HG03439 (cell line): ENCODE measurements around the gene ZNF346.
"Not testable (repeated sequence)": the region's sequence is repeated elsewhere in the genome, so short reads cannot be mapped to it uniquely, and the experiment has no call there.

ENCODE experiments used
- ATAC-seq: cut with Tn5 transposase; IDR thresholded peaks from one replicate; pipeline ENCODE4 v1.9.1; 2021; ENCODE audit warnings: mild to moderate bottlenecking, moderate library complexity; ENCODE audit not compliant: unreplicated experiment

Gene ZNF346

GRCh38 chr5:177006265-177006972, 16.1 kb upstream of the ZNF346 start, which contains the start of gene UIMC1:
TSS of gene UIMC1 (minus strand) at chr5:177006779. CDS start at chr5:176982615, 24,164 bp downstream.
- peak; percentile 77 for ATAC-seq

DNA sequence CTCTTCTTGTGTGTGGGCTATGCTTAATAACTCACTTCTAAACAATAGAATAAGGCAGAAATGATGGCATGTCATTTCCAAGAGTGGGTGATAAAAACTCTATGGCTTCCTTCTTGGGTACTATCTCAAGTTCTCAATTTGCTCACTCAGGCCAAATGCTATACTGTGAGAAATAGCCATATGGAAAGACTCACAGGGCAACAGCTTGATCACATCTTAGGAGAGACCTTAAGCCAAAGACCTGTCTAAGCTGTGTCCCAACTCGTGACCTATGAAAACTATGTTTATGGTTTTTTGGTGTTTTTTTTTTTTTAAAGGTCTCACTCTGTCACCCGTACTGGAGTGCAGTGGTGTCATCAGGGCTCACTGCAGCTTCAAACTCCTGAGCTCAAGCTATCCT, 13.8 kb upstream of the ZNF346 start:
- ATAC-seq: no peak

- ATAC-seq: no peak
Observed at GRCh38 chr5:177010153-177010552, 12.3 kb upstream of the ZNF346 start.

DNA sequence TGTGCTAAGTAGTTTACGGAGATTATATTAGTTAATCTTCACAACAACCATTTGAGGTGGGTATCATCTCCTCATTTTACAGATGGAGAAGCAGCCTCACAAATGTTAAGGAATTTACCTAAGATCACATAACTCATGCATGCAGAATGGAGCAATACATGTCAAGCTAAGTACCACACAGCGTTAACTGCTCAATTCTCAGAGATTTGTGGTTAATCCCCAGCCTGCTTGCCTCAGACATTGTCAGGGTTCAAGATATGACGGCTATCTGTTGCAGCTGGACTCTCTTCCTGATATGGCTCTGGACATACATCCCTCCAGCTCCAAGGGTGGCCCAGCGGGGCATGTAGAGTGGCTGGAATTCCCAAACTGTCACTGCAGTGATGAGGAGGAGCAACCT, 7.3 kb upstream of the ZNF346 start:
- no peak for ATAC-seq

- ATAC-seq: no peak
Observed at GRCh38 chr5:177018341-177018740, 4.2 kb upstream of the ZNF346 start.

GRCh38 chr5:177020033-177020432, 2.5 kb upstream of the ZNF346 start:
- ATAC-seq: no peak

GRCh38 chr5:177023303-177023664, 788 bp downstream of the ZNF346 start:
- ATAC-seq: no peak

DNA sequence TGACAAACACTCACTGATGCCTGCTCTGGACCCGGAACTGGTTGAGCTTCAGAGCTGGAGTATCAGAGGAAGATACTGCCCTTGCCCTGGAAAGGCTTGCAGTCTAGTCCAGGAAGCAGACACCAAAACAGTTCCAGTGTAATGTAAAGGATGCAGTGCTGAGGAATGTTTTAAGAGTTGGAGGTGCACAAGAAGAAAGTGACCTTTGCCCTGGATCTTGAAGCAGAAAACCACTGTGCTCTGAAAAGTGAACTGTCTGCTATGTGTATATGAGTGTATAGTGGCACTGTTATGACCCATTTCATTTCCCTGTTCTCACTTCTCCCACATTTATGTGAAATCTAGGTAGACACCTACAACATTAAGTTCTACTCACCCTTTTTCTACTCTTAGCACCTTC, 2.1 kb downstream of the ZNF346 start:
- no peak for ATAC-seq

- no peak for ATAC-seq
Observed at GRCh38 chr5:177025101-177025601, 2.7 kb downstream of the ZNF346 start.

GRCh38 chr5:177027665-177028064, 5.2 kb downstream of the ZNF346 start:
- no peak for ATAC-seq

DNA sequence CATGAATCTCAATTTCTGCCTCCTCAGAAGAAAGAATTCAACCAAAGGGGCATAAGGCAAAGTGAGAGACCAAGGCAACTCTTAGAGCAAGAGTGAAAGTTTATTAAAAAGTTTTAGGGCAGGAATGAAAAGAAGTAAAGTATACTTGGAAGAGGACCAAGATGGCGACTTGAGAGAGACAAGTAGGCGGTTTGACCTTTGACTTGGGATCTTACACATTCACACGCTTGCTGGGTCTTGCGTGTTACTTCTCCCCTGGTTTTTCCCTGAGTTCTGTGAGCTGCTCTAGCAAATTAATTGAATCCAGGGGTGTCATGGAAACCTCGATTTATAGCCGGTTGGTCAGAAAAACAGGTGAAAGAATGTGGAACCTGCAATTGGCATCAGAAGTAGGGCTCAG, 7.0 kb downstream of the ZNF346 start:
- no peak for ATAC-seq

- ATAC-seq: no peak
Observed at GRCh38 chr5:177035976-177036375, 13.5 kb downstream of the ZNF346 start.

DNA sequence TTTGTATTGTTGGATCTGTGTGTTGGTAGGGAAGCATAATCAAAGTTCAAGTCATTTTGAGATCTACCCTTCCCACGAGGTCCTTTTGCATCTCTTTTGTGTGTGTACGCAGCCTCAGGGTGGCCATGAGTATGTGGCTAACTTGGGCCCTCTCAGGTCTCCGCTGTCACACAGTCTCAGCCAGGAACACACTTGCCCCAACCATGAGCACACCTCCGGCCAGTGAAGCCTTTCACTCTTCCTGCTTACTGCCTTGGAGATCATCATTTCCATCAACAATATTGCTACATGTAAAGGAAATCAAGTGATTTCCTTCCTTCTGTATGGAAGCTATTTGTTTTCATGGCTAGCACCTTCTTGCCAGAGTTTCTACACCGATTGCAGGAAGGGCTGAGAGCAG, 13.9 kb downstream of the ZNF346 start:
- ATAC-seq: no peak

DNA sequence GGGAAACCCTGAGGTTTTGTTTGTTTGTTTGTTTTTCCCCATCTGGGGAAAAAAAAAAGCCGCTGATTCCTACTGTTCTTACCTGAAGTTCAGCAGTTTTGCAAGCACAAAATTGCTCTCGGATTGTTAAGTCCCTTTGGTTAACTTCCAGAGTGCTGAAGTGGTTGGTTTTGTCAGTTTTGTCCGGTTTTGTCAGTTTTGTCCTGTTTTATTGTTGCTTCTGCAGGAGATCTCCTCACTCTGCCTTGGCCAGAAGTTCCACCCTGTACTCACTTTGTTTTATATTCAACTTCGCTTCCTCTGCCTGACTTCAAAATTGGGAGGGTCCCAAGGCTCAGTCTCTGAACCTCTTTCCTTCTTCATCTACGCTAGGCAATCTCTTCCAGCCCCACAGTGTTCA, 14.4 kb downstream of the ZNF346 start:
- no peak for ATAC-seq

GRCh38 chr5:177040814-177041420, 18.4 kb downstream of the ZNF346 start:
- no peak for ATAC-seq

DNA sequence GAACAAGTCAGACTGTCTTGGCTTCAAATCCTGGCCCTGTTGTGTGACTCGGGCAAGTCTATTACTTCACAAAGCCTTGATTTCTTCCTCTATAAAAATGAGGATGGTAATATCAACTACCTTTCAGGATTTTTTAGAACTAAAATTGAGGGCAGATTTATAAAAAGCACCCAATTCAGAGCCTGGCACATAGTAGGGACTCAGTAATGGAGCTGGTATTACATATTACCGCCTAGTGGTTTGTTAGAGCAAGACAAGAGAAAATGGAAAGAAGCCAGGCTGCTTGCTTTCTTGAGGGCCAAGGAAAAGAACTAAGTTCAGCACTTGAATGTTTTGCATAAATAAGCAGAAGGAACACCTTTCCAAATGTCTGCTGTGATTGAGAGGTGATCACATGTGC, 19.4 kb downstream of the ZNF346 start:
- ATAC-seq: no peak

- no peak for ATAC-seq
Observed at GRCh38 chr5:177043114-177043513, 20.6 kb downstream of the ZNF346 start.

GRCh38 chr5:177043958-177044357, 21.5 kb downstream of the ZNF346 start:
- ATAC-seq: no peak

DNA sequence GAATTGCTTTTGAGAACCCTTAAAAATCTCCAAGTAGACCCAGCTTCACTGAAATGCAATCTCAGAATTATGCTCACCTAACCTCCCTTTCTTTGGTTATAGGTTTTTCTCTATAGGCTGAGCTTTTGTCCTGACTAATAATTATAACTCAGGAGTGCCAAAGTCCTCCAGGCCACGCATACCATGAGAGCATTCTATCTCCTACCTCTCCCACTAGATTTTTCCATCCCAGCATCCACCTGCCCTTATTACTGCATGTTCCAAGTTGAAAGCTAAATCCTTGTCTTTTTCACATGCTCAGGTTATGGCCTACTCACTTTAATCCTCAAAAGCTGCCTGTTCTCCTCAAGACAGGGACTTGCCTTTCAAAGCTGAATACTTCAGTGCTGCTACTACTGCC, 22.1 kb downstream of the ZNF346 start:
- ATAC-seq: no peak

- ATAC-seq: no peak
Observed at GRCh38 chr5:177045631-177046030, 23.1 kb downstream of the ZNF346 start.

GRCh38 chr5:177048531-177048930, 26.0 kb downstream of the ZNF346 start:
- not testable (repeated sequence) for ATAC-seq

DNA sequence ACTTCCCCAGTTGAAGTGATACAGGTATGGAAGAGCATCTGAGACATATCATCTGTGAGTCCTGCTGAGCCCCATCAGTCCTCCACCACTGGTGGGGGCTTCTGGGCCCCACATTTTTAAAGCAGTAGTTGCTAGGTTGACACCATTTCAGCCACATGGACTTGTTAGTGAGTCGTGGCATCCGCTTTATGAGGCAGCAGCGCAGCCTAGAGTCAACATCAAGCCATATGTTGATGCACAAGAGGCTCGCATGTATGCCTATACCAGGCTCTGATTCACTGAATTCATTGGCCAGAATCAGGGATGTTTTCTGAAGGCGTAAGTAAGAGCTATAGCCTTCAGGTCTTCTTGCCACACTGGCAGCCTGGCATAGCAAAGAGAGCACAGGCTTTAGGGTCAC, 26.8 kb downstream of the ZNF346 start:
- no peak for ATAC-seq
